Right hindlimb (tissue), 1 donor: ENCODE measurements around the gene MYBPC3.

Experiments used
- DNase-seq: peaks from one replicate; pipeline ENCODE4 v3.0.0-alpha.2; 2018

Gene MYBPC3

GRCh38 chr11:47352556-47352955 lies at the start of gene MYBPC3:
Gene MYBPC3, minus strand, starts transcription at chr11:47352702. Its CDS starts 55 bp downstream, at chr11:47352647.
- no peak for DNase-seq

- DNase-seq, result no peak
These were observed 48.3 kb upstream of the MYBPC3 start for GRCh38 chr11:47400768-47401279.

DNA sequence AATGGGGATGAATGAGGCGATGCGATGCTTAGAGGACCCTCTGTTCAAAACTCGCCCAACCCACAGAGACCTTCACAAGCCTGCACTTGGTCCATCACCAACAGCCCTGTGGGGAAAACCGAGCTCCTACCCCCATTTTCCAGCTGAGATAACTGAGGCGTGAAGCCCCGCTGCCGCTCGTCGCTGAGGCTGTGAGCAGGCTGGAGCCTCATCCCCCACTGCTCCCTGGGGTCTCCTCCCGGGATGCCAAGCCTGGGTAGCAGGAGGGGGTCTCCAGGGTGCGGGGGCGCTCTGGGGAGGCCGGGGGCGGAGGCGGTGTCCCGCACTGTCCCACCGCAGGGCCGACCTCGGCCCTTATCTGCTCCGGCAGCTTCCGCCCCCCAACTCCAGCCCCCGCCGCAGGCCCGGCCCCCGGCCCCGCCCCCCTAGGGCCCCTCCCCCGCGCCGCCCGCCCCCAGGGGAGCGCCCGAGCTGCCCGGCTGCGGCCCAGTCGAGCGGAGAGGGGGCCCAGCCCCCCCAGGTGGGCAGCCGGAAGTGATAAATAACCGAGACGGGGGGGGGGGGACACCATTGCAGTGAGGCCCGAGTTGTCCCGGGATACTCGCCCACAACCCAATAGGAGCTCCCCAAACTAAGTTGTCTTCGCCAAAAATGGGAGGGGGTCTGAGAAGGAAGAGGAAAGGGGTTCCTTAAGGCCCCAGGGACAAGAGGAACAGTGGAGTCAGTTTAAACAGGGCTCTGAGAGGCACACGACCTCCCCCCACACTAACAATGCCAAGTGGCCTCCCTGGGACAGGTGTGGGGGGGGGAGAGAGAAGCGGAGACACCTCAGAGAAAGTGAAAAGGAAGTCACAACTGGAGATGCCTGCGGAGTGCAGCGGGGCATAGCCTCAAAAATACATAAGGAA lies 47.6 kb upstream of the MYBPC3 start:
- peak; percentile 63 for DNase-seq

DNA sequence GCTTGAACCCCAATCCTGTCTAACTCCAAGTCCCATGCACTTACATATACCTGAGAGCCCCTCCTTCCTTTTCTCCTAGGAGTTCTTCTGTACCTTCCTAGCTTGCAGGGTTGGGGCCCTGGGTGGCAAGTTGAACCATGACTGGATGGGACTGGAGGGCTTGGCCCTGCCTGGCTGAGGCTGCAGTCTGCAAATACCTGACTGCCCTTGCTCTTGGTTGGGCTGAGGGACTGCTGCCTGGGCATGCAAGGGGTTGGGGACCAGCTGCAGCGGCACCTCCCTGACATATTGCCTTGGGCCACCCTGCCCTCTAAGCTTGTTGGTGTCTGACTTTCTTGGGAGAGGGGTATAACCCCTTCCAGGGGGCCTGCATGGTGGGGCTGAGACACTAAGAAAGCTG lies 46.0 kb upstream of the MYBPC3 start:
- DNase-seq, result no peak

DNA sequence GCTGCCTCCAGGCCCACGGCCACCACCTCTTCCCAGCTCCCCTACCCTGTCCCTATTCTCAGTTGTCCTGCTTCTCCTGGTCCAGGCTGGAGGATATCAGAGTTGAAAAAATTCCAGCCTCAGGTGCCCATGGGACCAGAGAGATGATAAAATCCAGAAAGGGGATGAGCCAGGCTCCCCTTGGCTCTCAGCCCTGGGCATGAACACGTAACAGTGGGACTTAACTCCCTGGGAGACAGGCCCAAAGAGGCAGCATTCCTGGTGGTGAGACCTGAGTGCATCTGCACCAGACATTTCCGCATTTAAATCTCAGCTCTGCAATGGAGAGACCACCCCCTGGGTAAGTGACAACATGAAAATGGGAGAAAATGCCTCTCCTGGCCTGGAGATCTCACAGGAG lies 45.5 kb upstream of the MYBPC3 start:
- DNase-seq, result no peak

GRCh38 chr11:47396049-47396320 lies 43.5 kb upstream of the MYBPC3 start:
- DNase-seq, result no peak

- DNase-seq, result no peak
These were observed 42.9 kb upstream of the MYBPC3 start for GRCh38 chr11:47395223-47396048.

- peak; percentile 61 for DNase-seq
These were observed 42.1 kb upstream of the MYBPC3 start for GRCh38 chr11:47394322-47395222.

GRCh38 chr11:47394050-47394321 lies 41.5 kb upstream of the MYBPC3 start:
- no peak for DNase-seq

- peak; percentile 51 for DNase-seq
These were observed 40.9 kb upstream of the MYBPC3 start for GRCh38 chr11:47393163-47394049.

DNA sequence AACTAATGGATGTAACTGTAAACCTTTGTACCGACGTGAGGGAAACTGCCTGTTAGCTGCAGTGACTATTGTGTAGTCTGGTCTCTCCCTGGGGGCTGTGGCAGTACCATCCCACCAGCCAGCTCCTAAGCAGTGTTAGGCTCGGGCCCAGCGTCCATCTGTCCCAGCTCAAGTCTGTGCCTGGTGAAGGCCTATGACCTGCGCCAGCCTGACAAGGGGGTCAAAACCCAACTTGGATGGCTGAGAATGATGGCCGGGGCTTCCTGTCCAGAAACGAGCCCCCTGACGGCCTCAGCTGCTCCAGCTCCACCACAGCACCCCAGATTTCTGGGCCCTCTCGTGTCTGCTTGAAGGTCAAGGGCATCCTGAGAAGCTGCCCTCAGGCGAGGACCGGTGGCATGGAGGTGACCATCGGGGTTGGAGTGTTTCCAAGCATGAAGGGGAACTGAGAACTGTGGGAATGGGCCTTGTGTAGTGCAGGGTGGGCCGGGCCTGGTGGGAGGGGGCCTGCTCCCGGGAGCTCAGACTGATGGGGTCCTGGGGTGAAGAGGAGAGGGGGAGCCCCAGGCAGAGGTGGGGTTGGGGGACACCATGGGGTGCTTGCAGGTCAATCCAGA lies 40.2 kb upstream of the MYBPC3 start:
- no peak for DNase-seq

DNA sequence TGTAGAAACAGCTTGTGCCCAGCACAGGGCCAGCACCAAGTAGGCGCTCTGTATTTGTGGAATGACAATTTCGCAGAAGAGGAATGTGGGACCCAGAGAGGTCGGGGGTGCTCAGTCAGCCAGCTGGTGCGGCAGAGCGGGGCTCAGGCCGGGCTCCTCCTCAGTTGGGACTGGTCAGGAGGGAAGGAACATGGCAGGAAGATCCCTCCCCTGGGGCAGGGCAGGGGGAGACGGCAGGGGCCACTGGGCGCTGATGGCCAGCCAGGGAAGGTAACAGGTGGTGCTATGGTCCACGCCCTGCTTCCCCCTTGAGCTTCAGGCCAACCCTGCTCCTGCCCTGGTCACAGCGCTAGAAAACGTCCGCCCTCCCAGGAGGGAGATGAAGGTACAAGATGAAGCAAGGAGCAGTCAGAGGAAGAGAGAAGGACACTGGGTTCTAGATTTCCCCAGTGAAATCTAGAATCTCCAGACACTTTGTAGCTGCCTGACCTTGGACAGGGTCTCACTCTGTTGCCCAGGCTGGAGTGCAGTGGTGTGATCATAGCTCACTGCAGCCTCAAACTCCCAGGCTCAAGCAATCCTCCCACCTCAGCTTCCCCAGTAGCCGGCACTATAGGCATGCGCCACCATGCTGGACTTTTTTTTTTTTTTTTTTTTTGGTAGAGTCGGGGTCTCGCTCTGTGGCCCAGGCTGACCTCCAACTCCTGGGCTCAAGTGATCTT lies 39.4 kb upstream of the MYBPC3 start:
- DNase-seq, result no peak

- no peak for DNase-seq
These were observed 38.6 kb upstream of the MYBPC3 start for GRCh38 chr11:47391077-47391583.

- no peak for DNase-seq
These were observed 37.9 kb upstream of the MYBPC3 start for GRCh38 chr11:47390422-47390760.

DNA sequence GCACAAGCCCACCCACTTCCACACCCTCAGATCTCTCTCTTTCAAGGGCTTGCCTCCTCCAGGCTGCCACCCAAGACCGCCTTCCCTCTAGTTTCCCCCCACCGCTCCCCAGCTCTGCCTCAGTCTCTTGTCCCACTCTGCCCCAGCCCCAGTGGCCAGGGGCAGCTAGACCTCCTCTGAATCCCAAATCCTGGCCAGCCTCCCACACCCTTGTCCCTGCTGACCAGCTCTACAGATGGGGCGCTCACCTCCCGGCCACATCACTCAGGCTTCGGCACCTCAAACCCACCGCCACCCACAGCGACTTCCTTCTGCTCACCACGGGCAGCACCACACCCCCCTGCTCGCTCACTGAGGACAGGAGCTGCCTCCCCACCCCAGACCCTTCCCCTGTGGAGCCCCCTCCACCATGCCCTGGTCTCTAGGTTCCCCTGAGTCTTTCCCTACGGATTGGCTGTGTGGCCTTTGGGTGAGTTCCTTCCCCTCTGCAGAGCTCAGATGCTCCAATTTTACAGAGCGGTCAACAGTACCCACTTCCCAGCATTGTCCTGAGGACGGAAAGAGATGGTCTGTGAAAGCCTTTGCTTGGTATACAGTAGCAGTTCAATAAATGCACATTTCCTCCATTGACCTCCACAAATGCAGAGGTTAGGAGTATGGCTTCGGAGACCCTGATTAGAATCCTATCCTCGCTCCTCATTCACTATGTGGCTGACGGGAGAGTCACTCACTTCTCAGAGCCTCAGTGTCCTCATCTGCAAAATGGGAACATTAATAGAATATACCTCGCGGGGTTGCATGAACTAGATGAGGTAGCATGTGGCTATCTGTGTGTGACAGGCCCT lies 37.3 kb upstream of the MYBPC3 start:
- DNase-seq, result no peak

DNA sequence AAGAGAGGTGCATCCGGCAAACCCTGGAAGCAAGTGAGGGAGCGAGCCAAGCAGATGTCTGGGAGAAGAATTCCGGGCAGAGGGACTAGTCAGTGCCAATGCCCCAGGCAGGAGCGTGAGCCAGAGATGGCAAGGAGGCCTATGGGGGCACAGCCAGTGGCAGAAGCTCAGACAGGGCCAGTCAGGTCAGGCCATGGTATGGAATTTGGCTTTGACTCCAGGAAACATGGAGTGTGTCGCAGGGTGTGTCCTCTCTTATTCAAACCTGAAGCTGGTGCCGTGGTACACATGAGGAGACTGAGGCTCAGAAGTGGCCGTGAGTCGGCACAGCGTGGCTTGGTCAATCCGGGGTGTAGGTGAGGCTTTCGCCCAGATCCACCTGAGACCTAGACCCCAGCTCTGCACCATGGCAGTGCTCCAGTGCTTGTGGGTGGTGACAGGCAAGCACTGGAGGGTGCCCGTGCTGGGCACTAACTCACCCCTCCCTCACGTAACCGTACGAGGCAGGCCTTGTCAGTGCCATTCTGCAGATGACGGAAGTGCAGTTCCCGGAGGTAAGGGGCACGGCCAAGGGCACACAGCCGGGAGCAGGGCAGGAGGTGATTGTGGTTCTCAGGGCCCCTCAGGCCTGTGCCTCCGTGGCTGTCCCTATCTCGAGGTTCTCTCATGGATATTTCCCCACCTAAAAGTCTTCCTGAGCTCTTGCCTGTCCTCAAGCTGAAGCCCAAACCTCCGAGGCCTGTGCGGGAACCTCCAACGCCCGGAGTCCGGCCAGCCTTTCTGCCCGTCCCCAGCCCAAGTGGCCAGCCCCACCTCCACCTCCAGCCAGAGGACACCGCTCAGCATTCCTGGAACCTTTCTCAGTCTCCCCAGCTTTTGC lies 36.4 kb upstream of the MYBPC3 start:
- DNase-seq, result no peak

DNA sequence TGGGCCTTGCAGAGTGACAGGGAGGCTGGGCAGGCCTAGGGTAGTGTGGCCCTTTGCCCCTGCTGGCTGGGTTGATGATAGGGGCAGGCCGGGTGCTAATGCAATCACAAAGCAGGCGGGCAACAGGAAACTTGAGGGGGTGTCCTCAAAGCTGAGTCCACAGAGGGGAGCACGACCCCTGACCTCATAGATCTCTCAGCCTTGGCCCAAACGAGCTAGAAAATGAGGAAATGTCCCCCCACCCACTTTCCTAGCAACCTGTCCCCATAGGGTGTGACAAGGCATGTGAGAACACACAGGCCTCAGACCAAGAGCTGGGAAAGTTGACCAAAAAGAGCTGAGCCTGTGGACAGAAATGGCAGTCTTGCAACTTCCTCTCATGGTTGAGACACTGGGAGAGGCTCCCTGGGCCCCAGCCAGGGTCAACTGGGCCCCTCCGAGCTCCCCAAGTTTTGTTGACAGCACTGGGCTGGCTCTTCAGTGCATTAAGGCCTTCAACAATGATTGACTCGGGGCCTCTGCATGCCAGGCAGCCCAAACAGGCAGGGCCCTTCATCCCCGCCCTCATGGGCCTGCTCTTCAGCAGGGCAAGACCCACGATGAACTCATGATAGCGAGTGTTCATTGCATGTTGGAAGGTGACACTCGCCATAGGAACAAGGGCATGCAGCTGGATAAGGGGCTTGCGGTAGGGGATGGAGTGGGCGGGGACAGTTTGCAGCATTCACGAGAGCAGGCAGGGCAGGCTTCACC lies 35.6 kb upstream of the MYBPC3 start:
- no peak for DNase-seq

- DNase-seq, result no peak
These were observed 32.0 kb upstream of the MYBPC3 start for GRCh38 chr11:47384498-47384897.
